Ishikawa (cell line): ENCODE results near the gene DDHD1.

Experiments
- CEBPB ChIP-seq: IDR thresholded peaks from 2 replicates; pipeline ENCODE4 v1.6.1; 2012
- CREB1 ChIP-seq: IDR thresholded peaks from 2 replicates; pipeline ENCODE4 v1.6.1; 2012; ENCODE audit warnings: low read depth
- EGR1 ChIP-seq: IDR thresholded peaks from 2 replicates; pipeline ENCODE4 v1.6.1; 2012
- EP300 ChIP-seq: IDR thresholded peaks from 2 replicates; pipeline ENCODE4 v1.6.1; 2012; ENCODE audit warnings: borderline replicate concordance
- FOXM1 ChIP-seq: IDR thresholded peaks from 2 replicates; pipeline ENCODE4 v1.6.1; 2012; ENCODE audit warnings: low read depth, borderline replicate concordance
- NFIC ChIP-seq: IDR thresholded peaks from 2 replicates; pipeline ENCODE4 v1.6.1; 2012
- RAD21 ChIP-seq: IDR thresholded peaks from 2 replicates; pipeline ENCODE4 v1.6.1; 2012; ENCODE audit warnings: low read depth
- TAF1 ChIP-seq: IDR thresholded peaks from 2 replicates; pipeline ENCODE4 v1.6.1; 2012; ENCODE audit warnings: low read depth, mild to moderate bottlenecking
- TCF12 ChIP-seq: IDR thresholded peaks from 2 replicates; pipeline ENCODE4 v1.6.1; 2012; ENCODE audit warnings: low read depth
- TEAD4 ChIP-seq: IDR thresholded peaks from 2 replicates; pipeline ENCODE4 v1.6.1; 2012
- YY1 ChIP-seq: IDR thresholded peaks from 2 replicates; pipeline ENCODE4 v1.6.1; 2012; ENCODE audit warnings: low read depth
- ZBTB7A ChIP-seq: IDR thresholded peaks from 2 replicates; pipeline ENCODE4 v1.6.1; 2012; ENCODE audit warnings: low read depth
- TF ChIP-seq, protein P1 (sequence below): IDR thresholded peaks from 2 replicates; pipeline ENCODE4 v1.6.1; 2012
- TF ChIP-seq, protein P2 (sequence below): IDR thresholded peaks from 2 replicates; pipeline ENCODE4 v1.6.1; 2012; ENCODE audit warnings: low read depth, mild to moderate bottlenecking
- TF ChIP-seq, protein P3 (sequence below): IDR thresholded peaks from 2 replicates; pipeline ENCODE4 v1.6.1; 2012

Gene DDHD1

DNA sequence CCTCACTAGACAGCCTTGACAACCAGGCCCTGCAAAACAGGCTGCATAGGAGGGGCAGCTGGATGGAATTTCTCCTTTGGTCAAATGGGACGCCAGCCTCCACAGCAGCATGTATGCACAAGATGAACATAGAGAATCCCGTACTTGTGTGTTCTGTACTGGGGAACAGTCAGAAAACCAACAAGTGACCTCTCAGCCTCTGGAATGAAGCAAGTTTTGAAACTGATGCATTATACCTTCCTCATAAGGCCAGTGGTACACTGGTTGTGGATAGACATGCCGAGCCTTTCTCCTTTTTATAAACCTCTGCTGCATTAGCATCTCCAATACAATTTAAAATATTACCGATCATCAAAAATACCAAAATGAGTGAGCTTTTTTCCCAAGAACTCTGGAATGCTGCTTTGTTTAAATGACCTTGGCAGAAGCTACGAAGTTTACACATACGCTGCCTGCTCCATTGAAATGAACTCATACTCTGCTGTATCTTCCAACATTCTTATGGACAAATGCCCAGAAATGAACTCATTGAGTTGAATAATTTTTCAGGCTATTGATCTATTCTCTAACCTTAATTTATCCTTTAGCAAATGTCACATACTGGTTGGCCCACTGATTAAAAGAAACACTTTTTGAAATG is 154.6 kb downstream of the DDHD1 start:
- TF ChIP-seq RAD21 (no peak), TCF12 (no peak), ZBTB7A (no peak), EP300 (no peak), TEAD4 (no peak), TAF1 (no peak), CEBPB (no peak), CREB1 (no peak), NFIC (no peak)
- TF ChIP-seq, protein P1, sequence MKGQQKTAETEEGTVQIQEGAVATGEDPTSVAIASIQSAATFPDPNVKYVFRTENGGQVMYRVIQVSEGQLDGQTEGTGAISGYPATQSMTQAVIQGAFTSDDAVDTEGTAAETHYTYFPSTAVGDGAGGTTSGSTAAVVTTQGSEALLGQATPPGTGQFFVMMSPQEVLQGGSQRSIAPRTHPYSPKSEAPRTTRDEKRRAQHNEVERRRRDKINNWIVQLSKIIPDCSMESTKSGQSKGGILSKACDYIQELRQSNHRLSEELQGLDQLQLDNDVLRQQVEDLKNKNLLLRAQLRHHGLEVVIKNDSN = no peak

DNA sequence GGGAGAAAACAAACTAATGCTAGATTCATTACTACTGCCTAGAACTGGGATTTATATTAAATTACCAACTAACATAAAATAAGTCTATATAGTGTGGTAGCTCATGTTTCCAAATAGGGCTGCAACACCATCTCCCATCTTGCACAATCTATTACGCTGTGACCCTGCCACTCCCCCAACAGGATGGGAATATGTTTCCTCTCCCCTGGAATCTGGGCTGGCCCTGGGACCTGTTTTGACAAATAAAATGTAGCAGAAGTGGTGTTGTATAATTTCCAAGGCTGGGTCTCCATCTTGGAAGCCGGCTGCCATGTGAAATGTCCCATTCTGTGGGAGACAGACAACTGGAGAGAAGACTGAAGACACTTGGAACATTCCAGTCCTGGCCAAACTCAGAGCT is 156.6 kb downstream of the DDHD1 start:
- no peak for TF ChIP-seq NFIC
- TF ChIP-seq TCF12 = no peak
- TF ChIP-seq, protein P1 = no peak
- TF ChIP-seq TEAD4 = no peak
- TF ChIP-seq, protein P2, sequence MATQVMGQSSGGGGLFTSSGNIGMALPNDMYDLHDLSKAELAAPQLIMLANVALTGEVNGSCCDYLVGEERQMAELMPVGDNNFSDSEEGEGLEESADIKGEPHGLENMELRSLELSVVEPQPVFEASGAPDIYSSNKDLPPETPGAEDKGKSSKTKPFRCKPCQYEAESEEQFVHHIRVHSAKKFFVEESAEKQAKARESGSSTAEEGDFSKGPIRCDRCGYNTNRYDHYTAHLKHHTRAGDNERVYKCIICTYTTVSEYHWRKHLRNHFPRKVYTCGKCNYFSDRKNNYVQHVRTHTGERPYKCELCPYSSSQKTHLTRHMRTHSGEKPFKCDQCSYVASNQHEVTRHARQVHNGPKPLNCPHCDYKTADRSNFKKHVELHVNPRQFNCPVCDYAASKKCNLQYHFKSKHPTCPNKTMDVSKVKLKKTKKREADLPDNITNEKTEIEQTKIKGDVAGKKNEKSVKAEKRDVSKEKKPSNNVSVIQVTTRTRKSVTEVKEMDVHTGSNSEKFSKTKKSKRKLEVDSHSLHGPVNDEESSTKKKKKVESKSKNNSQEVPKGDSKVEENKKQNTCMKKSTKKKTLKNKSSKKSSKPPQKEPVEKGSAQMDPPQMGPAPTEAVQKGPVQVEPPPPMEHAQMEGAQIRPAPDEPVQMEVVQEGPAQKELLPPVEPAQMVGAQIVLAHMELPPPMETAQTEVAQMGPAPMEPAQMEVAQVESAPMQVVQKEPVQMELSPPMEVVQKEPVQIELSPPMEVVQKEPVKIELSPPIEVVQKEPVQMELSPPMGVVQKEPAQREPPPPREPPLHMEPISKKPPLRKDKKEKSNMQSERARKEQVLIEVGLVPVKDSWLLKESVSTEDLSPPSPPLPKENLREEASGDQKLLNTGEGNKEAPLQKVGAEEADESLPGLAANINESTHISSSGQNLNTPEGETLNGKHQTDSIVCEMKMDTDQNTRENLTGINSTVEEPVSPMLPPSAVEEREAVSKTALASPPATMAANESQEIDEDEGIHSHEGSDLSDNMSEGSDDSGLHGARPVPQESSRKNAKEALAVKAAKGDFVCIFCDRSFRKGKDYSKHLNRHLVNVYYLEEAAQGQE = no peak
- no peak for TF ChIP-seq YY1
- no peak for TF ChIP-seq EGR1
- no peak for TF ChIP-seq ZBTB7A
- no peak for TF ChIP-seq EP300
- no peak for TF ChIP-seq CEBPB
- no peak for TF ChIP-seq TAF1
- no peak for TF ChIP-seq FOXM1
- no peak for TF ChIP-seq RAD21

DNA sequence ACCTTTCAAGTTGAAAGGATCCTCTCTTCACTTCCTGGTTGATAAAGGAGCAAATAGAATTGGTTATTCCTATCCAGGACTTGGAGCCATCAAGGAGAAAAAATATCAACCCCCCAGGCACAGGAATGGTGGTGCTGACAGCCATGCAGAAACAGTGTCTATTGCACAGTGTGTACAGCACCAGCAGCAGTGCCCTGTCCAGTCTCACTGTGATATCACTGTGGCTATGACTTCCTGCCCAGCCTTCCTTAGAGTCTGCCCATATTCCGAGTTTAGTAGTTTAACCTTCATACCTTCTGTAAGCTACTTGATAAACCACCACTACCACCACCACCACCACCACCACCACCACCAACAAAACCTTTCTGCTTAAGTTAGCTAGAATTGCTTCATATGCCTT is 157.1 kb downstream of the DDHD1 start:
- TF ChIP-seq ZBTB7A (no peak), EGR1 (no peak), EP300 (no peak), NFIC (no peak), CREB1 (no peak)
- TF ChIP-seq, protein P2 = no peak

DNA sequence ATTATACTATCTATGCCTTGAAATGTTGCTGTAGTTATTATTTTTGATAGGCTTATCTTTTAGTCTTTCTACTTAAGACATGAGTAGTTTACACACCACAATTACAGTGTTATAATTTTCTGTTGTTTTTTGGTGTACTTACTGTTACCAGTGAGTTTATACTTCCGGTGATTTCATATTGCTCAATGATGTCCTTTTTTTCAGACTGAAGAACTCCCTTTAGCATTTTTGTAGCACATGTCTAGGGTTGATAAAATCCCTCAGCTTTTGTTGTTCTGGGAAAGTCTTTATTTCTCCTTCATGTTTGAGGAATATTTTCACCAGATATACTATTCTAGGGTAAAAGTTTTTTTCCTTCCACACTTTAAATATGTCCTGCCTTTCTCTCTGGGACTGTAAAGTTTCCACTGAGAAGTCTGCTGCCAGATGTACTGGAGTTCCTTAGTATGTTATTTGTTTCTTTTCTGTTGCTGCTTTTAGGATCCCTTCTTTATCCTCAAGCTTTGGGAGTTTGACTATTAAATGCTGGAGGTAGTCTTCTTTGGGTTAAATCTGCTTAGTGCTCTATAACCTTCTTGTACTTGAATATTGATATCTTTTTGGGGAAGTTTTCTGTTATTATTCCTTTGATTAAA is 160.8 kb downstream of the DDHD1 start:
- no peak for TF ChIP-seq RAD21
- TF ChIP-seq TEAD4 = no peak
- TF ChIP-seq YY1 = no peak
- no peak for TF ChIP-seq CREB1
- TF ChIP-seq FOXM1 = no peak
- TF ChIP-seq, protein P2 = no peak
- TF ChIP-seq, protein P3, sequence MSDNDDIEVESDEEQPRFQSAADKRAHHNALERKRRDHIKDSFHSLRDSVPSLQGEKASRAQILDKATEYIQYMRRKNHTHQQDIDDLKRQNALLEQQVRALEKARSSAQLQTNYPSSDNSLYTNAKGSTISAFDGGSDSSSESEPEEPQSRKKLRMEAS = no peak
- no peak for TF ChIP-seq TAF1
- no peak for TF ChIP-seq ZBTB7A
- TF ChIP-seq, protein P1 = no peak
- no peak for TF ChIP-seq CEBPB
- no peak for TF ChIP-seq NFIC
- no peak for TF ChIP-seq EP300
- TF ChIP-seq TCF12 = no peak
- TF ChIP-seq EGR1 = no peak
